Inflammatory macrophage (primary cell): ENCODE measurements around the gene OR8A1.

Experiments used
- DNase-seq, 2 donors: peaks; one replicate each; pipeline ENCODE4 v3.0.0-alpha.2; 2020 to 2022
- total RNA-seq, 18 experiments: gene quantifications; one replicate each; lab custom pipeline; 2026; ENCODE audit warnings: mixed read lengths in 6 of 18, inconsistent platforms in 2 of 18; lab: John Stamatoyannopoulos, UW

Gene OR8A1
- total RNA-seq, result 0 to 0.47 (median 0.12) reads per million in 18 experiments

- DNase-seq, result no peak
Observed at GRCh38 chr11:124569697-124570096, at the start of gene OR8A1. OR8A1 (plus strand) TSS chr11:124569997; CDS start chr11:124570120, 123 bp downstream.

DNA sequence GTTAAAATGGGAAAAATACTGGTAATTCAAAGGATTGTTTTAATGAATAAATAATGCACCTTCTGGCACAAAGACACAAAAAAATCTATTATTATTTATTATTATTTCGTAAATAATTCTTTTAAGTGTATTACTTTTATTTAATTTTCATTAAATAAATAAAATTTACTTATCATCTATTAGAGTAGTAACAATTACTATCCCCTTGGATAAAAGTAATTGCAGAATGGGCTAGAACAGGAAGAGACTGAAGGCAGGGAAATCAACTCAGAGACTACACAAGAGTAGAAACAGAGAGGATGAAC is 49.3 kb upstream of the OR8A1 start:
- DNase-seq, result no peak

- no peak for DNase-seq
Observed at GRCh38 chr11:124533626-124534025, 36.2 kb upstream of the OR8A1 start.

- no peak for DNase-seq
Observed at GRCh38 chr11:124534051-124534450, 35.7 kb upstream of the OR8A1 start.

GRCh38 chr11:124535552-124536232 is 34.1 kb upstream of the OR8A1 start:
- DNase-seq, result peak; percentile 13 to 14

DNA sequence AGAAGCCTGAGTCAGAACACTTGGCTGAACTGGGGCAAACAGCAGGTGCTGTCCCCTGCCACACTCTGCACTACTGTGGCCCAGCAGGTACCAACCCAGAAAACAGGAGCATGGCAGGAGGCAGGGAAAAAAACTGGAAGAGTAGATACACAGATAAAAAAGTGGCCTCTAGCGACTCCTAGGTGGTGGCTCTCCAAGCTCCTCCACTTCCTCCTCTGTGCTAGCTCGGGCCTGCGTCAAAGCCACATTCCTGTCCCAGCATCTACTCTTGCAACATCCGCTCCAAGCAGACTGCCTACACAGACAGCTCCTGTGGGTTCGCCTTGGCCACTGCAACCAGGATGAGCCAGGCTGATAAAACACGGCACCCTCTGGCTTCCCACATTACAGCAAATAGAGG is 33.3 kb upstream of the OR8A1 start:
- DNase-seq, result peak; percentile 56 to 78

DNA sequence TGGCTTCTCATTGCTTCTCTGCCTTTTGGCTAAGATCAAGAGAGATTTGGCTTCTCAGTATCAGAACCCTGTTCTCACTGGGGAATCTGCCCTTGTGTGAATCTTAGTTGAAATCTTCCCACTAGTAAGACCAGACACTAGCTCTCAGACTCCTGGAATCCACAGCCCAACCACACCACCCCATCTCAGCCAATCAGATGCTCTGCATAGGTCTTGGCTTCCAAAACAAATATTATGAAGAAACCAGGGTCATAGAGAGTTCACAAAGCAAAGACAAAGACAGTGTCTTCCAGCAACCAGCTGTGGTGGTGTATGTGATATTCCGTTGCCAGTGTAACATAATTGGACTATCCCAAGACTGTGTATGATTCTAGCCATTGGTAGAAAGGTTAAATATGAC is 31.8 kb upstream of the OR8A1 start:
- no peak for DNase-seq

DNA sequence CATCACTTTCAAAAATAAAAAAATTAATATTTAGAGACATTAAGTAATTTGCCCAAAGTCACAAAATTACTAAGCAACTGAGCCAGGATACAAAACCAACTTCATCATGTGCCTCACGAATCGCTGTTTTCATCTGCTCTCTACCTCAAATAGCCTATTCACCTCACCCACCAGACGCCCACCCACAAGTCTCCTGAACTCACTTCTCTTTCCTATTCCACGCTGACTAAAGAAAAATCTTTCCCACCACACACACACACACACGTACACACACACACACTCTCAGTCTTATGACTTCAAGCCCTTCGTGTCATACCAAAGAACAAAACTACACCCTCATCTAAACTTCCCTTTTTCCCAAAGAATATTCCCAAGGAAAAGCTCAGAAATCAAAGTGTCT is 28.6 kb upstream of the OR8A1 start:
- DNase-seq, result peak; percentile 45 to 64

DNA sequence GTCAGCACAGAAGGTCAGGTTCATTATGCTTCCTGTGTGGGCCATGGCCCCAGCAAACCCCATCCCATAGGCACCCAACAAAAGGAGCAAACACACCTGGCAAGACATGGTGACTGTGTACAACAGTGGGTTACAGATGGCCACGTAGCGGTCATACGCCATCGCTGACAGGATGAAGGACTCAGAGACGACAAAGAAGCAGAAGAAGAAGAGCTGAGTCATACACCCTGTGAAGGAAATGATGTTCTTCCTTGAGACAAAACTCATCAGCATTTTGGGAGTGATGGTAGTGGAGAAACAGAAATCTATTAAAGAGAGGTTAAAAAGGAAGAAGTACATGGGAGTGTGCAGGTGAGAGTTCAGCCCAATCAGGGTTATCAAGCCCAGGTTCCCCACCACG is 26.7 kb upstream of the OR8A1 start:
- DNase-seq, result peak in 1 of 2 donors; percentile 3

DNA sequence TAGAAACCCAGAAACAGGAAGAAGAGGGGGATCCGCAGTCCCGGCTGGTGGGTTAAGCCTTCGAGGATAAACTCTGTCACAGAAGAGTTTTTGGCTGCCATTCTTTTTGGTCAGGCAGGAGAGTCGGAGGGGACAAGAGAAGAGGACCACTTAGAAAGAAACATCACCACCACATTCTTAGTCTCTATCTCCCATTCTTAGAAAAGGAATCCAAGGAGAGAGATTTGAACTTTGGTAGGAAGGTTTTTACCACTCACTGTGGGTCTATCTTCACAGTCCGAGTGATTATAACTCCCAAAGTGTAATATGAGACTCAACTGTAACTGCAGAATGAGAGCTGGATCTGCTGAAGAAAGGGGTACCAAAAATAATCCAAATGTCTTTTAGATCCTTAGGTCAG is 26.2 kb upstream of the OR8A1 start, which contains the start of gene OR8B12:
TSS of gene OR8B12 (minus strand) at position 101 of the 400 bp plus-strand sequence. CDS start at position 101, 0 bp downstream.
- DNase-seq, result no peak

DNA sequence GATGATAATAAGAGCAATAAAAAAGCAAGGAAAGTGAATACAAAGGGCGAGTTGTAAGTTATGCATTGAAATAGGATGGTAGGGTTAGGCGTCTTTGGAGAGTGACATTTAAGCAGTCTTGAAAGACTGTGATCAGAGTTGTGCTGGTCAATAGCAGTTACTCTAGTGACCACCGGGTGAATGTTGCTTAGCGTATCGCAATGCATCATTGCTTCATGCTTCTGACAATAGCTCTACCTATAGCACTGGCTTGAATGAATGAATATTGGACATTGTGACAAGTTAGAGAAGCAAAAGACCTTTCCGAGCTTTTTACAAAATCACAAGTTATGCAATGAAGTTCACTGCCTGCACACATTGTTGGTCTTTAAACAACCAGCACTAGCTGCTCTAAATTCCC is 18.6 kb upstream of the OR8A1 start:
- DNase-seq, result no peak

DNA sequence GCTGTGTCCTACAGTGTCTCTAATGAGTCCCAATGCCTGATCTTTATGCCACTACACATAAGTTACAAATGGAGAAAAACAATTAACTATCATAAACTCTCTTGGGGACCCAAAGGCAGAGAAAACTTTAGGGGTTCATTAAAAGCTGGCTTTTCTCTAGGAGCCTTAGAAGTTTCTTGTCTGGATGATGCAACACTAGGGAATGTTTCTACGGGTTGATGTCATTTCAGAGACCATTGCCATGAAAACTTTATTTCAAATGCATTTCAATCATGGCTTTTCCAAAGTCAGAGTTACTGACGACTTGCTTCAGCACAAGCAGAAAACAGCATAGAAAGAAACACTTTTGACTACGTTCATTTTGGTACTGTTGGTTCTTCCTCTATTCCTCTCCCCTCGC is 17.8 kb upstream of the OR8A1 start:
- no peak for DNase-seq

- no peak for DNase-seq
Observed at GRCh38 chr11:124556828-124557227, 13.0 kb upstream of the OR8A1 start.

GRCh38 chr11:124570160-124570559 is 363 bp downstream of the OR8A1 start:
- DNase-seq, result no peak

- DNase-seq, result no peak
Observed at GRCh38 chr11:124577716-124578427, 8.1 kb downstream of the OR8A1 start.

DNA sequence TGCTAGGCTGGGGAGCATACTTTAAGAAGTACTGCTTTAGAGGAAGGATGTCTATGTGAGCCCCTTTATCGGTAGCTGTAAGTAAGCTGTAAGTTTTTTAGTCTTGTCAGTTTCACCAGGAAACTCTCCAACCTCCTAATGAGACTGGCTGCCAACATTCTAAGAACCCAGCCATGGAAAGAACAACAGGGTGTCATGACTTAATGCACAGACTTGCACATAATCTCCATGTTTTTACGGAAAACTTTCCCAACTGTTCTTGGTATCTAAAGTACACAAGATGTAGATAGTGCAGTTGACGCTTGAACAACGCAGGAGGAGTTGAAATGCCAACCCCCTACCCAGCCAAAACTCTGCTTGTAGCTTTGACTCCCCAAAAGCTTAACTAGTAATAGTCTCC is 9.0 kb downstream of the OR8A1 start:
- no peak for DNase-seq

- DNase-seq, result no peak
Observed at GRCh38 chr11:124581817-124582216, 12.0 kb downstream of the OR8A1 start.

GRCh38 chr11:124582565-124582964 is 12.8 kb downstream of the OR8A1 start:
- no peak for DNase-seq

- DNase-seq, result no peak
Observed at GRCh38 chr11:124583781-124584180, 14.0 kb downstream of the OR8A1 start.

GRCh38 chr11:124584681-124585372 is 15.0 kb downstream of the OR8A1 start:
- DNase-seq, result no peak

DNA sequence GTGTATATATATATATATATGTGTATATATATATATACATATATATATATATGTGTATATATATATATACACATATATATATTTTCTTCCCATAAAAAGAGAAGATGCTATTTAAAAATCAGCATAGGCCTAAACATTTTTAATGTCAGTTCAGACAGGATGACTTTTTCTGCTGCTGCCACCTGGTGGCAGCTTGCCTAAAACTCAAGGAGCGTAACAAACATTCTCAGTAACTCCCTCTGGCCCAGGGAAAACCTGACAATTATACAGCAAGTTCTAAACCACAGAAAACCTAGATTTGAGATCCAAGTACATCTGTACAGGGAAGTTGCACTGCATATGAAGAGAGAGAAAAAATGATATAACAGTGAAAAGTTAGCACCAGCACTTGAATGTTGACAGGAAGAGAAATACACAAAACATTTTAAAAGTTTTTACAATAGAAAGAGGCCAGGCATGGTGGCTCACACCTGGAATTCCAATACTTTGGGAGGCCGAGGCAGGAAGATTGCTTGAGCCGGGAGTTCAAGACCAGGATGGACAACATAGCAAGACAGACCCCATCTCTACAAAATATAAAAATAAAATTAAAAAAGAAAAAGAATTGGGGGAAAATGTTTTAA is 16.6 kb downstream of the OR8A1 start:
- DNase-seq, result peak; percentile 69 to 70

- DNase-seq, result no peak
Observed at GRCh38 chr11:124591430-124591829, 21.6 kb downstream of the OR8A1 start.

GRCh38 chr11:124592627-124593026 is 22.8 kb downstream of the OR8A1 start:
- DNase-seq, result no peak
